IPS DF 4.7 (cell line): ENCODE measurements around the gene MDFIC.
A peak's percentile ranks its signal among the peaks of the same experiment; 100 is the strongest.

Experiments used
- DNase-seq: peaks from one replicate; pipeline ENCODE4 v3.0.0-alpha.2; 2013; ENCODE audit warnings: low spot score; ENCODE audit errors: extremely low read depth

MDFIC gene

GRCh38 chr7:114925434-114925833, 3.5 kb downstream of the MDFIC start:
- no peak for DNase-seq

DNA sequence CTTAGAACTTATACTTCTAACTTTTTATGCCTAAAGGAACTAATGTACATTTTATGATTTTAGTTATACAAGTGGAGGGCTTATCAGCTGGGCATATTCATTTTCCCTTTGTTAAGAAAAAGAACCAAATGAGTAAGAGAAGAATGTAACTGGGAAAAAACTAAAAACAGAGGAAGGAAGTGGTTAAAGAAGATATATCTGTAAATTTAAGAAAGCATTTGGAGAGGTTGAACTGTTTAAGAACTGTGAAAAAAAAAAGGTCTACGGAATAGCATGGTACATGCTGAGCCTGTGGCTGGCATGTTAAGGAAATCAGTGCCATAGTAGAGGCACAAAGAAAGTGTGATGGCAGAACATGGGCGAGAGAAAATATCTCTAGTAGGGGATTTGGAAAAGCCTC, 6.2 kb downstream of the MDFIC start:
- DNase-seq: no peak

- DNase-seq: no peak
These were observed 7.7 kb downstream of the MDFIC start for GRCh38 chr7:114929570-114929969.

GRCh38 chr7:114930107-114930661, 8.3 kb downstream of the MDFIC start:
- peak; percentile 85 for DNase-seq

GRCh38 chr7:114930829-114931655, 9.1 kb downstream of the MDFIC start:
- no peak for DNase-seq

GRCh38 chr7:114931656-114932011, 9.7 kb downstream of the MDFIC start:
- DNase-seq: no peak

DNA sequence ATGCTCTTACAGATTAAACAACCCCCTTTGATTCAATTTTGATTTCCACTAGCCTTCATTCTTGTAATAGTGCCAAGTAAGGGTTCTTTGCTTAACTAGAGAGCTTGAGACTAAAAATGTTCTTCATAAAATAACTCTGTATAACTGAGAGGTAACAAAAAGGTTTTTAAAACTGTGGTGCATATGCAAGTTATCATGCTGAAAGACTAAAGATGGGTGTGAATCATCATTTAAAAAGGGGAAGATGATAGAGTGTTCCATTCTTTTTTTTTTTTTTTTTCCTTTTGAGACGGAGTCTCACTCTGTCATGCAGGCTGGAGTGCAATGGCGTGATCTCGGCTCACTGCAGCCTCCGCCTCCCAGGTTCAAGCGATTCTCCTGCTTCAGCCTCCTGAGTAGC, 11.1 kb downstream of the MDFIC start:
- no peak for DNase-seq

GRCh38 chr7:114933658-114934057, 11.8 kb downstream of the MDFIC start:
- no peak for DNase-seq

- DNase-seq: no peak
These were observed 12.2 kb downstream of the MDFIC start for GRCh38 chr7:114934086-114934485.

- DNase-seq: no peak
These were observed 12.8 kb downstream of the MDFIC start for GRCh38 chr7:114934713-114935112.

GRCh38 chr7:114936471-114936870, 14.6 kb downstream of the MDFIC start:
- DNase-seq: no peak

DNA sequence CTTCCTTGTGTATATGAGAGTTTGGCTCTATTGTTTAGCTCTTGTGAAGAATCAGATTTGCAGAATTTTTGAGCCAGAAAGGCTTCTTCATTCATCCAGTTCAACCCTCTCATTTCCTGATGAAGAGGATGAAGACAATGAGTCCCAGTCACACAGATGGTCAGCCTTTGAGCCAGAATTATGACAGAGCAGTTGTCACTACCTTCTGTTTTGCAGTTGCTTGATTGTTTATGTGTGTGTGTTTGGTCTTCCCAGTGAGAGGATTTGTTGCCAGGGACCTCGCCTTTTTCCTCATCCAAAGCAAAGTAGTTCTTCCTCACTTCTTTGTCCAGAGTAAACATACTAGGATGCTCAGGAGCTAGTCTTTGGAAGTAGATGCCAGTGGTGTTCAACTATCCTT, 15.6 kb downstream of the MDFIC start:
- no peak for DNase-seq

DNA sequence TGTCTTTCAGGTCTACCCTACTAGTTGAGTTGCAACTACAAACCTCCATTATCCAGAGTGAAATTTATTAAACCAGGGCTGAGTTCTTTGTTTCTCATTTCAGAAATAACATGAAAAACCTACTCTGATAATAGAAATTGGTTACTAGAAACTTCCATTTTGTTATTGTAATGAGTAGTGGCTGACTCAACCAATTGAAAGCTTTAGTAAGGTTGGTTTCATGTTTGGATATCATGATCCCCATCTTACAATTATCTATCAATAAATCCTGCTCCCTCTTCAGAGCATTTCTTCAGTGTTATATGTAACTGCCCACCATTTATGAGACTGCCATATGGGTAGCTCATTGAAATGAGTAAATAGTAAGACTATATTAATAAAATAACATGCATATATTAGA, 16.9 kb downstream of the MDFIC start:
- no peak for DNase-seq

- no peak for DNase-seq
These were observed 17.7 kb downstream of the MDFIC start for GRCh38 chr7:114939484-114940097.

GRCh38 chr7:114940220-114940619, 18.3 kb downstream of the MDFIC start:
- no peak for DNase-seq

- no peak for DNase-seq
These were observed 19.8 kb downstream of the MDFIC start for GRCh38 chr7:114941692-114942091.

- no peak for DNase-seq
These were observed 20.7 kb downstream of the MDFIC start for GRCh38 chr7:114942446-114943175.

DNA sequence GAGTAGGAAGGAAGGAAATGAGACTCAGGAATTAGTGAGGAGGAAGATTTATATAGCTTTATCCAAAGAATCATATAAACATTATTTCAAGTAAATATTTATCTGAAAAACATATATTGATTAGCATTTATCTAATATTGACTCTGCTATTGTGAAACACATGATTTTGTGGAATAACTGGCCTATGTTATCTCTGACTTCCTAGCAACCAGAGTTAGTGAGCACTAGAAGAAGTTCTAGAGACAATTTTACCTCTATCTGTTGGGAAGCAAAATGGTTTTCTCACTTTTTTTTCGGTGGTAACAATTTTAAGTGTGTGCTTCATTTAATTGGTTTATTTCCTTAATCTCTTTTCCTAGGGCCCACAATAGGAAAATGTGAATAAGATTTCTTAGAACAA, 21.6 kb downstream of the MDFIC start:
- DNase-seq: no peak

- DNase-seq: no peak
These were observed 22.3 kb downstream of the MDFIC start for GRCh38 chr7:114943953-114944744.

GRCh38 chr7:114944745-114945625, 23.1 kb downstream of the MDFIC start:
- no peak for DNase-seq
